NT2/D1 (cell line): ENCODE results near the gene NOVA2.

Experiments used
- SUZ12 ChIP-seq: IDR thresholded peaks from 2 replicates; pipeline ENCODE4 v1.6.1; 2011; ENCODE audit not compliant: insufficient read length, insufficient read depth; ENCODE audit errors: extremely low read depth
- YY1 ChIP-seq: IDR thresholded peaks from 2 replicates; pipeline ENCODE4 v1.6.1; 2011; ENCODE audit not compliant: insufficient read length, insufficient read depth
- ZNF274 ChIP-seq: IDR thresholded peaks from 2 replicates; pipeline ENCODE4 v1.6.1; 2011; ENCODE audit warnings: mild to moderate bottlenecking, low read depth, low read length

- no peak for TF ChIP-seq ZNF274
- TF ChIP-seq SUZ12 = no peak
- no peak for TF ChIP-seq YY1
These were observed 56.1 kb downstream of the NOVA2 start for GRCh38 chr19:45917421-45918091.
